ENCODE data around the gene CNOT6.
"Not testable (repeated sequence)": the region's sequence is repeated elsewhere in the genome, so short reads cannot be mapped to it uniquely, and the experiment has no call there.

DNA sequence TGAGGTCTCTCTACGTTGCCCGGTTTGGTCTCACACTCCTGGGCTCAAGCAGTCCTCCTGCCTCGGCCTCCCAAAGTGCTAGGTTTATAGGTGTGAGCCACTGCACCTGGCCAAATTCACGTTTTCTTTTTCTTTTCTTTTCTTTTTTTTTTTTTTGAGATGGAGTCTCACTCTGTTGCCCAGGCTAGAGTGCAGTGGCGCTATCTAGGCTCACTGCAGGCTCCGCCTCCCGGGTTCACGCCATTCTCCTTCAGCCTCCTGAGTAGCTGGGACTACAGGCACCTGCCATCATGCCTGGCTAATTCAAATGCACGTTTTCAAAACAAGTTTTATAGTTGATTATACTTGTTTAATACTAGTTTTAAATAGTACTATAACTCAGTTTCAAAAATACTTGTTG is 6.1 kb downstream of the CNOT6 start:
- TF ChIP-seq, protein P1, sequence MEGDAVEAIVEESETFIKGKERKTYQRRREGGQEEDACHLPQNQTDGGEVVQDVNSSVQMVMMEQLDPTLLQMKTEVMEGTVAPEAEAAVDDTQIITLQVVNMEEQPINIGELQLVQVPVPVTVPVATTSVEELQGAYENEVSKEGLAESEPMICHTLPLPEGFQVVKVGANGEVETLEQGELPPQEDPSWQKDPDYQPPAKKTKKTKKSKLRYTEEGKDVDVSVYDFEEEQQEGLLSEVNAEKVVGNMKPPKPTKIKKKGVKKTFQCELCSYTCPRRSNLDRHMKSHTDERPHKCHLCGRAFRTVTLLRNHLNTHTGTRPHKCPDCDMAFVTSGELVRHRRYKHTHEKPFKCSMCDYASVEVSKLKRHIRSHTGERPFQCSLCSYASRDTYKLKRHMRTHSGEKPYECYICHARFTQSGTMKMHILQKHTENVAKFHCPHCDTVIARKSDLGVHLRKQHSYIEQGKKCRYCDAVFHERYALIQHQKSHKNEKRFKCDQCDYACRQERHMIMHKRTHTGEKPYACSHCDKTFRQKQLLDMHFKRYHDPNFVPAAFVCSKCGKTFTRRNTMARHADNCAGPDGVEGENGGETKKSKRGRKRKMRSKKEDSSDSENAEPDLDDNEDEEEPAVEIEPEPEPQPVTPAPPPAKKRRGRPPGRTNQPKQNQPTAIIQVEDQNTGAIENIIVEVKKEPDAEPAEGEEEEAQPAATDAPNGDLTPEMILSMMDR (conservative IDR thresholded peaks at IDR 0.05) = not testable (repeated sequence)
- not testable (repeated sequence) for TF ChIP-seq EZH2 (IDR thresholded peaks at IDR 0.05; ENCODE audit: low read depth)
